SU-DHL-6 (cell line): ENCODE results near the gene E2F6.
"Not testable (repeated sequence)": the region's sequence is repeated elsewhere in the genome, so short reads cannot be mapped to it uniquely, and the experiment has no call there.

Experiments
- H2AFZ ChIP-seq: fragments of 200-600 bp; sonication (generic); 2 replicates; pipeline ENCODE4 v1.6.1; 2014; ENCODE audit warnings: low read depth, mild to moderate bottlenecking, moderate library complexity, mixed read lengths, antibody characterized with exemption, low read length; ENCODE audit not compliant: severe bottlenecking
- H3F3A ChIP-seq: fragments of 200-600 bp; shearing (Covaris generic); 2 replicates; pipeline ENCODE4 v1.6.0; 2016; ENCODE audit warnings: antibody characterized with exemption, mild to moderate bottlenecking; ENCODE audit not compliant: insufficient read depth
- H3K27ac ChIP-seq: fragments of 200-600 bp; sonication (generic); 2 replicates; pipeline ENCODE4 v1.5.1; 2016; ENCODE audit warnings: low read depth, mild to moderate bottlenecking, low read length, moderate library complexity, mixed read lengths
- H3K27me3 ChIP-seq: fragments of 200-600 bp; sonication (generic), shearing (Covaris generic); 2 replicates; pipeline ENCODE4 v1.6.0; 2014; ENCODE audit warnings: mild to moderate bottlenecking, low read length
- H3K36me3 ChIP-seq: fragments of 200-600 bp; sonication (generic); 2 replicates; pipeline ENCODE4 v1.6.1; 2014; ENCODE audit warnings: mild to moderate bottlenecking, low read length, mixed read lengths
- H3K4me2 ChIP-seq: fragments of 300-600, 200-600 bp; shearing (Covaris generic), sonication (generic); 2 replicates; pipeline ENCODE4 v1.6.0; 2014; ENCODE audit warnings: low read length, low read depth, mild to moderate bottlenecking; ENCODE audit not compliant: poor library complexity, severe bottlenecking
- H3K4me3 ChIP-seq: fragments of 200-600 bp; sonication (generic); 2 replicates; pipeline ENCODE4 v1.5.1; 2014; ENCODE audit warnings: antibody characterized with exemption, low read length, mild to moderate bottlenecking, mixed read lengths; ENCODE audit not compliant: insufficient read depth, poor library complexity, severe bottlenecking
- H3K79me2 ChIP-seq: fragments of 200-600 bp; sonication (generic); 2 replicates; pipeline ENCODE4 v1.6.1; 2014; ENCODE audit warnings: mild to moderate bottlenecking, low read length, moderate library complexity; ENCODE audit not compliant: insufficient read depth
- H3K9ac ChIP-seq: fragments of 200-600 bp; sonication (generic); 2 replicates; pipeline ENCODE4 v1.7.0; 2014; ENCODE audit warnings: mild to moderate bottlenecking, low read length
- H3K9me2 ChIP-seq: fragments of 200-600 bp; sonication (generic); replicated peaks from 2 replicates; pipeline ENCODE4 v1.6.1; 2014; ENCODE audit warnings: low read length; ENCODE audit not compliant: insufficient read depth
- H3K9me3 ChIP-seq: fragments of 200-600 bp; sonication (generic); 2 replicates; pipeline ENCODE4 v1.6.1; 2014; ENCODE audit warnings: low read length, mixed read lengths; ENCODE audit not compliant: insufficient read depth
- H4K20me1 ChIP-seq: fragments of 200-600 bp; sonication (generic); 2 replicates; pipeline ENCODE4 v1.6.1; 2014; ENCODE audit warnings: low read depth, mild to moderate bottlenecking, antibody characterized with exemption, low read length, moderate library complexity, mixed read lengths
- EZH2phosphoT487 ChIP-seq: fragments of 200-600 bp; sonication (generic), shearing (Covaris generic); conservative IDR thresholded peaks from 2 replicates; pipeline ENCODE4 v1.6.1; 2018; ENCODE audit warnings: mild to moderate bottlenecking, antibody characterized with exemption, low read length, moderate library complexity, mixed read lengths
- TF ChIP-seq, protein P1 (sequence below): fragments of 200-600 bp; sonication (generic); IDR thresholded peaks from one replicate; pipeline ENCODE4 v1.5.1; 2017; ENCODE audit warnings: antibody characterized with exemption, mild to moderate bottlenecking, low read length, moderate library complexity; ENCODE audit not compliant: insufficient read depth, poor library complexity, severe bottlenecking

E2F6 gene

DNA sequence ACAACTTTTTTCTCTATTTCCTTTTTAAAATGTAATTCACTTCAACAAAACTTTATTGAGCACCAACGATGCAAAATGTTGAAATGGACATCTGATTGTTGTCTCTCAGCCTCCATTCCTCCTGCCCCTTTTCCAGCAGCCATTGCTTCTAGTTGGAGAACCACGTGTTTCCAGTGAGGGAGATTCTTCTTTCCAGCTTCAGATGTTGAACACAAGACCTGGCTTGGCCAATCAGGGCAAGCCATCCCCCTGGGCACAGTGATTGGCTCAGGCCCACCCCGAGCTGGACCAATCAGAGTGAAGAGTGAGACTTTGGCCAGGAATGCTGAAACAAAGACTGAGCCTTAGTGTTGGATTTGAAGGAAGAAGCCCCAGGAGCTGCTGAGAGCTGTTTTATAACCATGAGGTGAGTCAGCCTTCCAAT, 59.0 kb downstream of the E2F6 start:
- Histone ChIP-seq H4K20me1 (no peaks in the 10 kb centered on the region), H3K4me2 (no peak overlapping the region), H3K4me3 (no peak overlapping the region), H3K27ac (no peak overlapping the region), H2AFZ (no peak overlapping the region), H3K9me3 (no peaks in the 10 kb centered on the region), H3F3A (no peaks in the 10 kb centered on the region), H3K79me2 (no peaks in the 10 kb centered on the region), H3K27me3 (no peaks in the 10 kb centered on the region), H3K9me2 (no peaks in the 10 kb centered on the region), H3K36me3 (no peaks in the 10 kb centered on the region), H3K9ac (no peak overlapping the region)
- TF ChIP-seq EZH2phosphoT487: no peak
- TF ChIP-seq, protein P1, sequence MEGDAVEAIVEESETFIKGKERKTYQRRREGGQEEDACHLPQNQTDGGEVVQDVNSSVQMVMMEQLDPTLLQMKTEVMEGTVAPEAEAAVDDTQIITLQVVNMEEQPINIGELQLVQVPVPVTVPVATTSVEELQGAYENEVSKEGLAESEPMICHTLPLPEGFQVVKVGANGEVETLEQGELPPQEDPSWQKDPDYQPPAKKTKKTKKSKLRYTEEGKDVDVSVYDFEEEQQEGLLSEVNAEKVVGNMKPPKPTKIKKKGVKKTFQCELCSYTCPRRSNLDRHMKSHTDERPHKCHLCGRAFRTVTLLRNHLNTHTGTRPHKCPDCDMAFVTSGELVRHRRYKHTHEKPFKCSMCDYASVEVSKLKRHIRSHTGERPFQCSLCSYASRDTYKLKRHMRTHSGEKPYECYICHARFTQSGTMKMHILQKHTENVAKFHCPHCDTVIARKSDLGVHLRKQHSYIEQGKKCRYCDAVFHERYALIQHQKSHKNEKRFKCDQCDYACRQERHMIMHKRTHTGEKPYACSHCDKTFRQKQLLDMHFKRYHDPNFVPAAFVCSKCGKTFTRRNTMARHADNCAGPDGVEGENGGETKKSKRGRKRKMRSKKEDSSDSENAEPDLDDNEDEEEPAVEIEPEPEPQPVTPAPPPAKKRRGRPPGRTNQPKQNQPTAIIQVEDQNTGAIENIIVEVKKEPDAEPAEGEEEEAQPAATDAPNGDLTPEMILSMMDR: no peak

- Histone ChIP-seq H3K9me2 (no peaks in the 10 kb centered on the region), H4K20me1 (no peaks in the 10 kb centered on the region), H3K4me2 (no peak overlapping the region), H3F3A (no peaks in the 10 kb centered on the region), H2AFZ (no peak overlapping the region), H3K4me3 (no peak overlapping the region), H3K27me3 (no peaks in the 10 kb centered on the region), H3K9me3 (no peaks in the 10 kb centered on the region), H3K9ac (no peak overlapping the region), H3K36me3 (no peaks in the 10 kb centered on the region), H3K27ac (no peak overlapping the region), H3K79me2 (no peaks in the 10 kb centered on the region)
- TF ChIP-seq EZH2phosphoT487: no peak
- TF ChIP-seq, protein P1: no peak
These were observed 59.5 kb downstream of the E2F6 start for GRCh38 chr2:11406267-11406957.

GRCh38 chr2:11405599-11406266, 60.2 kb downstream of the E2F6 start:
- Histone ChIP-seq H3K36me3 (no peaks in the 10 kb centered on the region), H3K27ac (no peak overlapping the region), H3K79me2 (no peaks in the 10 kb centered on the region), H3K27me3 (no peaks in the 10 kb centered on the region), H3K4me3 (no peak overlapping the region), H3K4me2 (no peak overlapping the region), H3F3A (no peaks in the 10 kb centered on the region), H2AFZ (no peak overlapping the region), H4K20me1 (no peaks in the 10 kb centered on the region), H3K9me2 (no peaks in the 10 kb centered on the region), H3K9ac (no peak overlapping the region), H3K9me3 (no peaks in the 10 kb centered on the region)
- TF ChIP-seq, protein P1: no peak
- no peak for TF ChIP-seq EZH2phosphoT487

GRCh38 chr2:11405074-11405406, 60.9 kb downstream of the E2F6 start:
- not testable (repeated sequence) for H3K9ac ChIP-seq, H4K20me1 ChIP-seq, H3K4me3 ChIP-seq, H3K27me3 ChIP-seq, H3K9me2 ChIP-seq, H3K4me2 ChIP-seq, H3K27ac ChIP-seq, H3K79me2 ChIP-seq, H2AFZ ChIP-seq, H3K9me3 ChIP-seq, H3F3A ChIP-seq, H3K36me3 ChIP-seq
